HEK293T (cell line): Measurements from ENCODE around the gene NFATC1.
"Not testable (repeated sequence)": the region's sequence is repeated elsewhere in the genome, so short reads cannot be mapped to it uniquely, and the experiment has no call there.

Source experiments
- CTCF ChIA-PET: fragments of 350-600 bp; formaldehyde crosslinking; extraction: SDS; loops from one replicate; lab custom pipeline; 2021; ENCODE audit warnings: antibody characterized with exemption, inconsistent platforms; lab: Yijun Ruan, JAX
- POLR2A ChIA-PET: fragments of 350-600 bp; formaldehyde crosslinking; extraction: SDS; loops from one replicate; lab custom pipeline; 2020; ENCODE audit warnings: antibody characterized with exemption, inconsistent platforms; lab: Yijun Ruan, JAX
- DNase-seq: peaks from one replicate; pipeline ENCODE4 v3.0.0; 2012; ENCODE audit warnings: mixed read lengths; ENCODE audit errors: extremely low spot score
- ARNT ChIP-seq: fragments of 450-650 bp; IDR thresholded peaks from 2 replicates; pipeline ENCODE4 v1.6.1; 2017; ENCODE audit warnings: mild to moderate bottlenecking
- BHLHE40 ChIP-seq: fragments of 450-650 bp; IDR thresholded peaks from 2 replicates; pipeline ENCODE4 v1.6.1; 2016; ENCODE audit warnings: mild to moderate bottlenecking, moderate library complexity, borderline replicate concordance
- CTBP1 ChIP-seq: fragments of 450-650 bp; IDR thresholded peaks from 2 replicates; pipeline ENCODE4 v1.6.1; 2016; ENCODE audit warnings: borderline replicate concordance
- ELF4 ChIP-seq: fragments of 450-650 bp; IDR thresholded peaks from 2 replicates; pipeline ENCODE4 v1.6.1; 2017; ENCODE audit warnings: antibody characterized with exemption
- FOXA1 ChIP-seq: fragments of 450-650 bp; IDR thresholded peaks from 2 replicates; pipeline ENCODE4 v1.6.1; 2016; ENCODE audit warnings: mild to moderate bottlenecking
- FOXK2 ChIP-seq: fragments of 450-650 bp; IDR thresholded peaks from 2 replicates; pipeline ENCODE4 v1.6.1; 2016; ENCODE audit warnings: mild to moderate bottlenecking
- FOXM1 ChIP-seq: fragments of 450-650 bp; IDR thresholded peaks from 2 replicates; pipeline ENCODE4 v1.6.1; 2017; ENCODE audit warnings: mild to moderate bottlenecking, borderline replicate concordance
- HDGF ChIP-seq: fragments of 450-650 bp; IDR thresholded peaks from 2 replicates; pipeline ENCODE4 v1.6.1; 2017; ENCODE audit warnings: antibody characterized with exemption, borderline replicate concordance
- L3MBTL2 ChIP-seq: fragments of 450-650 bp; conservative IDR thresholded peaks from 2 replicates; pipeline ENCODE4 v1.6.1; 2016; ENCODE audit warnings: mild to moderate bottlenecking
- LEF1 ChIP-seq: fragments of 450-650 bp; IDR thresholded peaks from 2 replicates; pipeline ENCODE4 v1.6.1; 2017; ENCODE audit warnings: mild to moderate bottlenecking, borderline replicate concordance
- NFRKB ChIP-seq: fragments of 450-650 bp; IDR thresholded peaks from 2 replicates; pipeline ENCODE4 v1.6.1; 2016; ENCODE audit warnings: mild to moderate bottlenecking, moderate library complexity
- PKNOX1 ChIP-seq: fragments of 450-650 bp; IDR thresholded peaks from 2 replicates; pipeline ENCODE4 v1.6.1; 2016
- SP1 ChIP-seq: fragments of 450-650 bp; IDR thresholded peaks from 2 replicates; pipeline ENCODE4 v1.6.1; 2017
- SUZ12 ChIP-seq: fragments of 450-650 bp; IDR thresholded peaks from 2 replicates; pipeline ENCODE4 v1.6.1; 2016; ENCODE audit warnings: mild to moderate bottlenecking
- TARDBP ChIP-seq: fragments of 450-650 bp; IDR thresholded peaks from 2 replicates; pipeline ENCODE4 v1.6.1; 2016
- ZNF384 ChIP-seq: fragments of 450-650 bp; IDR thresholded peaks from 2 replicates; pipeline ENCODE4 v1.6.1; 2016

The NFATC1 gene

DNA sequence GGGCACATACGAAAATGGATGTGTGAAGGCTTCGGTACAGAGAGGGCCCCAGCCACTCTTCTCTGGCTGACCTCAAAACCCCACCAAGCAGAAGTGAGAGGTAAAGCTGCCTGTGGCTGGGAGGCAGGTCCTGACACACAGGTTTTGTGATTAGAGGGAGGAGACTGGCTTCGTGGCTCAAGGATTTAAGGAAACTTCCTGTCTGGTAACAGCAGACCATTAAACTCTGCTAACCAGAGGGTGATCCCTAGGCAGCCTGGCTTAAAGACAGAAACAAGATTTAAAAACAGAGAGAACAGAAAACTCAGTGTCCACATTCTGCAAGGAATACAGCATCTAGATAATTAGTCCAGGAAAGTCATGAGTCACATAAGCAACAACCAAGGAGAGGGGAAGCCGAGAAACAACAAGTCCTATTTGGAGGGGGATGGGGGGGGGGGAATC is 101.9 kb downstream of the NFATC1 start:
- TF ChIP-seq ARNT (no peak), LEF1 (no peak), BHLHE40 (no peak), L3MBTL2 (no peak), TARDBP (no peak), PKNOX1 (no peak), CTBP1 (no peak), FOXA1 (no peak), NFRKB (no peak), ELF4 (no peak), ZNF384 (no peak), FOXM1 (no peak), SUZ12 (no peak), FOXK2 (no peak), SP1 (no peak), HDGF (no peak)
- DNase-seq: no peak
- ChIA-PET POLR2A (no interaction called here), CTCF (no interaction called here)

- CTCF ChIA-PET: no interaction called here
Observed at GRCh38 chr18:79498662-79499061, 102.9 kb downstream of the NFATC1 start.

DNA sequence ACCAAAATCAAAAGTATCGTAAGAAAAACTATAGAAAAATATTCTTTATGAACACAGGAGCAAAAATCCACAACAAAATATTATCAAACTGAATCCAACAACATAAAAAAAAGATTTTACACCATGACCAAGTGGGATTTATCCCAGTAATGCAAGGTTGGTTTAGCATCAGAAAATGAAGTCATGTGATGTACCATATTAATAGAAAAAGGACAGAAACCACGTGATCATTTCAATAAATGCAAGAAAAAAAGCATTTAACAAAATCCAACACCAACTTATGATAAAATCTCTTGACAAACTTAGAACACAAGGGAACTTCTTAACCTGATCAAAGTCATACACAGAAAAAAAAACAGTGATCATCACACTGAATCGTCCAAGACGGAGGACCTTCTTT is 105.3 kb downstream of the NFATC1 start:
- no peak for TF ChIP-seq BHLHE40
- TF ChIP-seq ELF4: no peak
- TF ChIP-seq ARNT: no peak
- no peak for TF ChIP-seq FOXM1
- TF ChIP-seq FOXK2: no peak
- no peak for TF ChIP-seq CTBP1
- no peak for DNase-seq
- ChIA-PET CTCF (no interaction called here), POLR2A (no interaction called here)

More at GRCh38 chr18:79498662-79499061, 102.9 kb downstream of the NFATC1 start:
- TF ChIP-seq ZNF384 (no peak), NFRKB (no peak), FOXK2 (no peak), ELF4 (no peak), CTBP1 (no peak), FOXA1 (no peak), PKNOX1 (no peak), LEF1 (no peak), BHLHE40 (no peak), HDGF (no peak), FOXM1 (no peak), L3MBTL2 (no peak)
- no peak for DNase-seq
- POLR2A ChIA-PET: no interaction called here

DNA sequence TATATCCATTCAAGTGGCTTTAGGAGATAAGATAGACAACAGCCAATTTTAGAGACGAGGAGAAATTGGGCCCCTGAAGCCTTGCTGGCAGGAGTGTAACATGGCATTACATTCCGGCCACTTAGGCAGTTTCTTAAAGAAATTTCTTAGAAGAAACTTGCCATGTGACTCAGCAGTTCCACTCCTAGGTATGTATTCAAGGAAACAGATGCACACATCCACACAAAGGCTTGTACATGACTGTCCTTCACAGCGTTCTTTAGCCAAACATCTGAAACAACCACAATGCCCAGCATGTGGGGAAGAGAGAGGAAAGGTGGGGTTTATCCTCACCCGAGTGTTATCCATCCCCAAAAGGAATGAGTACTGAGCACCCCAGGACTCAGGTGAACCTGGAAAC is 107.1 kb downstream of the NFATC1 start:
- TF ChIP-seq ELF4: no peak
- TF ChIP-seq L3MBTL2: no peak
- no peak for TF ChIP-seq SUZ12
- TF ChIP-seq BHLHE40: no peak
- no peak for TF ChIP-seq SP1
- no peak for DNase-seq
- ChIA-PET CTCF (no interaction called here), POLR2A (no interaction called here)

- no peak for DNase-seq
- TF ChIP-seq FOXA1 (no peak), TARDBP (no peak), L3MBTL2 (no peak), ZNF384 (no peak), SP1 (no peak), FOXK2 (no peak), ELF4 (no peak), FOXM1 (no peak), SUZ12 (no peak)
- ChIA-PET POLR2A (no interaction called here), CTCF (no interaction called here)
Observed at GRCh38 chr18:79503406-79503805, 107.7 kb downstream of the NFATC1 start.

DNA sequence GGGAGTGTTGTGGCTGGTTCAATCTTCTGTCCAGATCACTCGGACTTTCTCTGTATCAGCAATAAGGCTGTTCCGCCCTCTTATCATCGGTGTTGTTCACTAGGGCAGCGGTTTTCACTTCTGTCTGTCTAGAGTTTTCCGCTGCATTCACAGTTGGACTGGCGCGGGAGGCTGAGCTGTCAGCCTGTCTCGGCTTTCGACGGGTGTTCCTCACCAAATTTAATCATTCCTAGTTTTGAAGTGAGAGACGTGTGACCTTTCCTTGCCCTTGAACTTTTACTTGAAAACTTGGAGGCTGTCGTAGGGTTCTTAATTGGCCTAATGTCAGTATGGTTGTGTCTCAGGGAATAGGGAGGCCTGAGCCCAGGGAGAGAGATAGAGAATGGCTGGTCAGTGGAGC is 108.3 kb downstream of the NFATC1 start:
- ChIA-PET POLR2A (no interaction called here), CTCF (no interaction called here)
- DNase-seq: no peak
- no peak for TF ChIP-seq TARDBP
- TF ChIP-seq BHLHE40: no peak
- TF ChIP-seq FOXM1: no peak
- no peak for TF ChIP-seq SP1
- no peak for TF ChIP-seq CTBP1
- TF ChIP-seq NFRKB: no peak

- DNase-seq, CTCF ChIA-PET, POLR2A ChIA-PET: not testable (repeated sequence)
Observed at GRCh38 chr18:79504495-79504894, 108.8 kb downstream of the NFATC1 start.

DNA sequence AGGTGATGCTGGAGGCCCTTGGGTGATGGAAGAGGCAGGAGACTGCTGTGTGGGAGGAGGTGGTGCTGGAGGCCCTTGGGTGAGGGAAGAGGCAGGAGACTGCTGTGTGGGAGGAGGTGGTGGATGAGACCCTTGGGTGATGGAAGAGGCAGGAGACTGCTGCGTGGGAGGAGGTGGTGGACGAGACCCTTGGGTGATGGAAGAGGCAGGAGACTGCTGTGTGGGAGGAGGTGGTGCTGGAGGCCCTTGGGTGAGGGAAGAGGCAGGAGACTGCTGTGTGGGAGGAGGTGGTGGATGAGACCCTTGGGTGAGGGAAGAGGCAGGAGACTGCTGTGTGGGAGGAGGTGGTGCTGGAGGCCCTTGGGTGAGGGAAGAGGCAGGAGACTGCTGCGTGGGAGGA is 109.7 kb downstream of the NFATC1 start:
- DNase-seq, CTCF ChIA-PET, POLR2A ChIA-PET: not testable (repeated sequence)
